Mesothelial cell of epicardium (in vitro differentiated cells): ENCODE results near the gene CDKAL1. TPM values are rescaled to one million over a fixed set of nuclear protein-coding genes. Genes with fewer than 3 reads are reported as not detected.

Experiments
- DNase-seq, 2 experiments: peaks; one replicate each; pipeline ENCODE4 v3.0.0; 2021; ENCODE audit warnings: low spot score in 2 of 2; ENCODE audit not compliant: unreplicated experiment in 2 of 2
- H3K27ac Mint-ChIP-seq: 2 replicates; pipeline ENCODE4 v1.8.0; 2021; ENCODE audit warnings: mixed read lengths
- H3K27me3 Mint-ChIP-seq: 2 replicates; pipeline ENCODE4 v1.8.0; 2021; ENCODE audit warnings: low read depth, mixed read lengths
- H3K36me3 Mint-ChIP-seq: 2 replicates; pipeline ENCODE4 v1.8.0; 2021; ENCODE audit warnings: mixed read lengths
- H3K4me1 Mint-ChIP-seq: 2 replicates; pipeline ENCODE4 v1.8.0; 2021; ENCODE audit warnings: mixed read lengths
- H3K4me3 Mint-ChIP-seq: 2 replicates; pipeline ENCODE4 v1.8.0; 2021; ENCODE audit warnings: mild to moderate bottlenecking, moderate library complexity, mixed read lengths
- H3K9me3 Mint-ChIP-seq: 2 replicates; pipeline ENCODE4 v1.8.0; 2021; ENCODE audit warnings: mixed read lengths
- CTCF ChIP-seq: fragments of 200-600 bp; sonication (generic); IDR thresholded peaks from one replicate; pipeline ENCODE4 v1.5.0; 2021; ENCODE audit warnings: antibody characterized with exemption; ENCODE audit not compliant: unreplicated experiment
- total RNA-seq: library from RNA; stranded (reverse); gene quantifications from 3 replicates; pipeline ENCODE4 v1.2.1, GENCODE V29; 2021

Gene CDKAL1
- total RNA-seq, 1 donor from 2014 or later: 22.6 TPM

DNA sequence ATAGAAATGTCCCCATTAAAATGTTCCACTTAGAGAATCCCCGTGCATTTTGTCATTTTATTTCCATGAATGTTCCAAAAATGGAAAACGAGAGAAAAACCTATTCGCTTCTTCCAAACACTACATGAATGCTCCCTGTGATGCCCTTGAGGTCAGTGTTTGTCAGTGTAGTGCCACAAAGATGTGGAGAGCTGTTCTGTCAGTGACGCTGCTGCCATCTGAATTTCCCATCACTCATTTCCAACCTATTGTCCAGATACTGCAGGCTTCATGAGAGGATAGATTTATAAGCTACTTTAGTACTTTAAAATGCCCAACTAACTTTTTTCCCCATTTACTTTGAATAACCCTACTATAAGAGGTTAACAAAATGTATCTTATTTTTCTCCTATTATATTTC is 335.8 kb downstream of the CDKAL1 start:
- Mint-ChIP-seq H3K27ac (no peak overlapping the region), H3K4me3 (no peak overlapping the region), H3K9me3 (no peaks in the 10 kb centered on the region), H3K36me3 (no peaks in the 10 kb centered on the region), H3K27me3 (no peaks in the 10 kb centered on the region), H3K4me1 (peaks cover 33% of the 10 kb centered on the region)
- no peak for DNase-seq
- TF ChIP-seq CTCF: no peak

GRCh38 chr6:20870493-20870892 is 336.2 kb downstream of the CDKAL1 start:
- no peak overlapping the region for H3K27ac Mint-ChIP-seq
- TF ChIP-seq CTCF: no peak
- H3K36me3 Mint-ChIP-seq: no peaks in the 10 kb centered on the region
- H3K27me3 Mint-ChIP-seq: no peaks in the 10 kb centered on the region
- H3K4me1 Mint-ChIP-seq: peaks cover 36% of the 10 kb centered on the region
- H3K9me3 Mint-ChIP-seq: no peaks in the 10 kb centered on the region
- DNase-seq: no peak
- no peak overlapping the region for H3K4me3 Mint-ChIP-seq

- no peak for DNase-seq
- no peaks in the 10 kb centered on the region for H3K27me3 Mint-ChIP-seq
- no peaks in the 10 kb centered on the region for H3K36me3 Mint-ChIP-seq
- TF ChIP-seq CTCF: no peak
- peak overlapping the region; percentile 2 for H3K27ac Mint-ChIP-seq
- no peaks in the 10 kb centered on the region for H3K9me3 Mint-ChIP-seq
- no peak overlapping the region for H3K4me3 Mint-ChIP-seq
- peaks cover 40% of the 10 kb centered on the region for H3K4me1 Mint-ChIP-seq
Observed at GRCh38 chr6:20873425-20874190, 339.4 kb downstream of the CDKAL1 start.

- Mint-ChIP-seq H3K9me3 (no peaks in the 10 kb centered on the region), H3K27ac (peak overlapping the region; percentile 79), H3K36me3 (no peaks in the 10 kb centered on the region), H3K27me3 (no peaks in the 10 kb centered on the region), H3K4me3 (no peak overlapping the region), H3K4me1 (peaks cover 43% of the 10 kb centered on the region)
- no peak for DNase-seq
- no peak for TF ChIP-seq CTCF
Observed at GRCh38 chr6:20875369-20875963, 341.2 kb downstream of the CDKAL1 start.

- Mint-ChIP-seq H3K9me3 (no peaks in the 10 kb centered on the region), H3K36me3 (no peaks in the 10 kb centered on the region), H3K27me3 (no peaks in the 10 kb centered on the region), H3K4me1 (peaks cover 40% of the 10 kb centered on the region), H3K4me3 (no peak overlapping the region), H3K27ac (peak overlapping the region; percentile 40)
- no peak for TF ChIP-seq CTCF
- DNase-seq: no peak
Observed at GRCh38 chr6:20876036-20876435, 341.8 kb downstream of the CDKAL1 start.
